Measurements from ENCODE around the gene TMEM165.

TMEM165 gene

GRCh38 chr4:55445921-55446577 is 50.3 kb downstream of the TMEM165 start:
- Histone ChIP-seq H3K27me3 (no peaks in the 10 kb centered on the region), H3K36me3 (no peaks in the 10 kb centered on the region), H3K4me1 (ENCODE audit: control insufficient read depth in 1 of 2, insufficient read depth in 1 of 2, low read depth in 1 of 2, low read length in 1 of 2) (peaks cover 3 to 6% of the 10 kb centered on the region in 2 experiments), H3K27ac (no peak overlapping the region), H3K4me3 (ENCODE audit: low read depth in 1 of 2, low read length in 1 of 2) (no peak overlapping the region), H3K9me3 (no peaks in the 10 kb centered on the region)
- no peak for TF ChIP-seq CTCF (IDR thresholded peaks at IDR 0.05)

- Histone ChIP-seq H3K27ac (no peak overlapping the region), H3K4me3 (ENCODE audit: low read depth in 1 of 2, low read length in 1 of 2) (no peak overlapping the region), H3K9me3 (no peaks in the 10 kb centered on the region)
Measured at GRCh38 chr4:55446578-55446922, 50.8 kb downstream of the TMEM165 start.

GRCh38 chr4:55447108-55447708 is 51.5 kb downstream of the TMEM165 start:
- Histone ChIP-seq H3K27ac (no peak overlapping the region), H3K9me3 (no peaks in the 10 kb centered on the region), H3K4me3 (ENCODE audit: low read depth in 1 of 2, low read length in 1 of 2) (no peak overlapping the region), H3K27me3 (no peaks in the 10 kb centered on the region), H3K36me3 (no peaks in the 10 kb centered on the region), H3K4me1 (ENCODE audit: control insufficient read depth in 1 of 2, insufficient read depth in 1 of 2, low read depth in 1 of 2, low read length in 1 of 2) (peaks cover 3 to 6% of the 10 kb centered on the region in 2 experiments)
- no peak for TF ChIP-seq CTCF (IDR thresholded peaks at IDR 0.05)

More at GRCh38 chr4:55446578-55446922, 50.8 kb downstream of the TMEM165 start:
- no peaks in the 10 kb centered on the region for H3K27me3 ChIP-seq
- TF ChIP-seq CTCF (IDR thresholded peaks at IDR 0.05), result no peak
- peaks cover 3 to 6% of the 10 kb centered on the region in 2 experiments for H3K4me1 ChIP-seq (ENCODE audit: control insufficient read depth in 1 of 2, insufficient read depth in 1 of 2, low read depth in 1 of 2, low read length in 1 of 2)
- no peaks in the 10 kb centered on the region for H3K36me3 ChIP-seq

GRCh38 chr4:55447831-55448230 is 52.1 kb downstream of the TMEM165 start:
- TF ChIP-seq CTCF (IDR thresholded peaks at IDR 0.05), result no peak
- no peaks in the 10 kb centered on the region for H3K9me3 ChIP-seq
- H3K4me1 ChIP-seq (ENCODE audit: control insufficient read depth in 1 of 2, insufficient read depth in 1 of 2, low read depth in 1 of 2, low read length in 1 of 2), result peaks cover 3 to 6% of the 10 kb centered on the region in 2 experiments
- H3K27me3 ChIP-seq, result no peaks in the 10 kb centered on the region
- no peak overlapping the region for H3K4me3 ChIP-seq (ENCODE audit: low read depth in 1 of 2, low read length in 1 of 2)
- no peak overlapping the region for H3K27ac ChIP-seq
- H3K36me3 ChIP-seq, result no peaks in the 10 kb centered on the region

GRCh38 chr4:55450566-55450965 is 54.8 kb downstream of the TMEM165 start:
- Histone ChIP-seq H3K9me3 (no peaks in the 10 kb centered on the region), H3K4me3 (ENCODE audit: low read depth in 1 of 2, low read length in 1 of 2) (no peak overlapping the region), H3K36me3 (no peaks in the 10 kb centered on the region), H3K27me3 (no peaks in the 10 kb centered on the region), H3K4me1 (ENCODE audit: control insufficient read depth in 1 of 2, insufficient read depth in 1 of 2, low read depth in 1 of 2, low read length in 1 of 2) (peaks cover 3 to 6% of the 10 kb centered on the region in 2 experiments), H3K27ac (no peak overlapping the region)
- TF ChIP-seq CTCF (IDR thresholded peaks at IDR 0.05), result no peak

All from neutrophil (primary cell).